ENCODE data around the gene DNAJB11. TPM values are rescaled to one million over a fixed set of nuclear protein-coding genes. Genes with fewer than 3 reads are reported as not detected.

Gene DNAJB11
- total RNA-seq, 1 donor from 2014 or later = 24.6 TPM

- no peaks in the 10 kb centered on the region for H3K36me3 ChIP-seq
- no peak overlapping the region for H3K4me3 ChIP-seq
- H3K4me1 ChIP-seq = peaks cover 4% of the 10 kb centered on the region
- no peak overlapping the region for H3K27ac ChIP-seq (replicated peaks)
- no peak for TF ChIP-seq CTCF (IDR thresholded peaks at IDR 0.05; ENCODE audit: borderline replicate concordance)
- no peaks in the 10 kb centered on the region for H3K9me3 ChIP-seq (replicated peaks)
- H3K27me3 ChIP-seq (ENCODE audit: low read depth) = no peaks in the 10 kb centered on the region
- no peak for DNase-seq
- intact Hi-C loops (cut with micrococcal nuclease) = no loop called here
These were observed 22.2 kb downstream of the DNAJB11 start for GRCh38 chr3:186592682-186593081.

GRCh38 chr3:186593862-186594261 lies 23.3 kb downstream of the DNAJB11 start:
- TF ChIP-seq CTCF (IDR thresholded peaks at IDR 0.05; ENCODE audit: borderline replicate concordance) = no peak
- no peak overlapping the region for H3K4me3 ChIP-seq
- peaks cover 7% of the 10 kb centered on the region for H3K4me1 ChIP-seq
- H3K9me3 ChIP-seq (replicated peaks) = no peaks in the 10 kb centered on the region
- H3K27me3 ChIP-seq (ENCODE audit: low read depth) = no peaks in the 10 kb centered on the region
- intact Hi-C loops (cut with micrococcal nuclease) = no loop called here
- H3K36me3 ChIP-seq = no peaks in the 10 kb centered on the region
- no peak overlapping the region for H3K27ac ChIP-seq (replicated peaks)
- DNase-seq = no peak

- H3K27ac ChIP-seq (replicated peaks) = no peak overlapping the region
- peaks cover 10% of the 10 kb centered on the region for H3K4me1 ChIP-seq
- H3K9me3 ChIP-seq (replicated peaks) = no peaks in the 10 kb centered on the region
- no peak for DNase-seq
- intact Hi-C loops (cut with micrococcal nuclease) = no loop called here
- no peaks in the 10 kb centered on the region for H3K36me3 ChIP-seq
- no peak for TF ChIP-seq CTCF (IDR thresholded peaks at IDR 0.05; ENCODE audit: borderline replicate concordance)
- H3K4me3 ChIP-seq = no peak overlapping the region
- H3K27me3 ChIP-seq (ENCODE audit: low read depth) = no peaks in the 10 kb centered on the region
These were observed 24.1 kb downstream of the DNAJB11 start for GRCh38 chr3:186594591-186595113.

- intact Hi-C loops (cut with micrococcal nuclease) = no loop called here
- no peak for DNase-seq
- Histone ChIP-seq H3K27ac (replicated peaks) (no peak overlapping the region), H3K4me1 (peaks cover 10% of the 10 kb centered on the region), H3K36me3 (no peaks in the 10 kb centered on the region), H3K27me3 (ENCODE audit: low read depth) (no peaks in the 10 kb centered on the region), H3K9me3 (replicated peaks) (no peaks in the 10 kb centered on the region), H3K4me3 (no peak overlapping the region)
- no peak for TF ChIP-seq CTCF (IDR thresholded peaks at IDR 0.05; ENCODE audit: borderline replicate concordance)
These were observed 26.2 kb downstream of the DNAJB11 start for GRCh38 chr3:186596568-186597287.

GRCh38 chr3:186598108-186598784 lies 27.7 kb downstream of the DNAJB11 start:
- Histone ChIP-seq H3K4me1 (peaks cover 10% of the 10 kb centered on the region), H3K27me3 (ENCODE audit: low read depth) (no peaks in the 10 kb centered on the region), H3K4me3 (no peak overlapping the region), H3K9me3 (replicated peaks) (no peaks in the 10 kb centered on the region), H3K36me3 (no peaks in the 10 kb centered on the region), H3K27ac (replicated peaks) (peak overlapping the region; percentile 70)
- peak; percentile 78 for DNase-seq
- TF ChIP-seq CTCF (IDR thresholded peaks at IDR 0.05; ENCODE audit: borderline replicate concordance) = no peak
- intact Hi-C loops (cut with micrococcal nuclease) = no loop called here

Data from left ventricle myocardium inferior (tissue), 1 donor.